Measurements from ENCODE around the gene F8. TPM values are rescaled to one million over a fixed set of nuclear protein-coding genes. Genes with fewer than 3 reads are reported as not detected.

The F8 gene
- polyA plus RNA-seq, 1 donor from 2014 or later, result 2.1 TPM

GRCh38 chrX:154829926-154830442, 192.5 kb downstream of the F8 start:
- no peak overlapping the region for H3K4me3 ChIP-seq (ENCODE audit: low read length)
- no peak overlapping the region for H2AFZ ChIP-seq (ENCODE audit: low read depth, low read length)
- no peaks in the 10 kb centered on the region for H3K9me3 ChIP-seq (ENCODE audit: low read length)
- no peak overlapping the region for H3K9ac ChIP-seq (ENCODE audit: low read length)
- no peak overlapping the region for H3K4me2 ChIP-seq (ENCODE audit: low read length)
- TF ChIP-seq REST (IDR thresholded peaks at IDR 0.05; ENCODE audit: borderline replicate concordance) (no peak), POLR2AphosphoS5 (IDR thresholded peaks at IDR 0.05) (no peak), EP300 (conservative IDR thresholded peaks at IDR 0.05; ENCODE audit: poor library complexity, severe bottlenecking) (no peak), SMC3 (conservative IDR thresholded peaks at IDR 0.05; ENCODE audit: poor library complexity) (no peak), EZH2 (IDR thresholded peaks at IDR 0.05; ENCODE audit: borderline replicate concordance, insufficient read depth, low read length, poor library complexity, severe bottlenecking) (no peak), CTCF (IDR thresholded peaks at IDR 0.05; ENCODE audit: poor library complexity, severe bottlenecking) (no peak), TAF1 (IDR thresholded peaks at IDR 0.05; ENCODE audit: low read depth) (no peak), MXI1 (conservative IDR thresholded peaks at IDR 0.05; ENCODE audit: poor library complexity, severe bottlenecking) (no peak), RAD21 (conservative IDR thresholded peaks at IDR 0.05) (no peak)
- H3K27ac ChIP-seq (ENCODE audit: low read length), result no peak overlapping the region
- no peaks in the 10 kb centered on the region for H3K79me2 ChIP-seq (replicated peaks; ENCODE audit: insufficient read depth, low read length)
- no peaks in the 10 kb centered on the region for H3K27me3 ChIP-seq (ENCODE audit: insufficient read depth, low read depth, low read length)
- no peaks in the 10 kb centered on the region for H3F3A ChIP-seq (ENCODE audit: insufficient read depth, low read length, poor library complexity, severe bottlenecking)
- H3K9me2 ChIP-seq (ENCODE audit: insufficient read depth, low read length), result no peaks in the 10 kb centered on the region
- no peaks in the 10 kb centered on the region for H4K20me1 ChIP-seq (ENCODE audit: insufficient read depth)
- no peaks in the 10 kb centered on the region for H3K36me3 ChIP-seq (ENCODE audit: insufficient read depth, low read length)

- Histone ChIP-seq H3K27me3 (ENCODE audit: insufficient read depth, low read depth, low read length) (no peaks in the 10 kb centered on the region), H3K36me3 (ENCODE audit: insufficient read depth, low read length) (no peaks in the 10 kb centered on the region), H3K9me2 (ENCODE audit: insufficient read depth, low read length) (no peaks in the 10 kb centered on the region)
Measured at GRCh38 chrX:154829134-154829533, 193.4 kb downstream of the F8 start.

More at GRCh38 chrX:154829134-154829533, 193.4 kb downstream of the F8 start:
- Histone ChIP-seq H3K27ac (ENCODE audit: low read length) (no peak overlapping the region), H3K4me3 (ENCODE audit: low read length) (no peak overlapping the region), H3K4me2 (ENCODE audit: low read length) (no peak overlapping the region), H3F3A (ENCODE audit: insufficient read depth, low read length, poor library complexity, severe bottlenecking) (no peaks in the 10 kb centered on the region), H3K9me3 (ENCODE audit: low read length) (no peaks in the 10 kb centered on the region), H3K79me2 (replicated peaks; ENCODE audit: insufficient read depth, low read length) (no peaks in the 10 kb centered on the region), H2AFZ (ENCODE audit: low read depth, low read length) (no peak overlapping the region), H4K20me1 (ENCODE audit: insufficient read depth) (no peaks in the 10 kb centered on the region), H3K9ac (ENCODE audit: low read length) (no peak overlapping the region)
- TF ChIP-seq REST (IDR thresholded peaks at IDR 0.05; ENCODE audit: borderline replicate concordance), result no peak
- TF ChIP-seq EZH2 (IDR thresholded peaks at IDR 0.05; ENCODE audit: borderline replicate concordance, insufficient read depth, low read length, poor library complexity, severe bottlenecking), result no peak
- no peak for TF ChIP-seq TAF1 (IDR thresholded peaks at IDR 0.05; ENCODE audit: low read depth)
- TF ChIP-seq CTCF (IDR thresholded peaks at IDR 0.05; ENCODE audit: poor library complexity, severe bottlenecking), result no peak
- no peak for TF ChIP-seq SMC3 (conservative IDR thresholded peaks at IDR 0.05; ENCODE audit: poor library complexity)
- no peak for TF ChIP-seq EP300 (conservative IDR thresholded peaks at IDR 0.05; ENCODE audit: poor library complexity, severe bottlenecking)
- no peak for TF ChIP-seq RAD21 (conservative IDR thresholded peaks at IDR 0.05)
- no peak for TF ChIP-seq MXI1 (conservative IDR thresholded peaks at IDR 0.05; ENCODE audit: poor library complexity, severe bottlenecking)
- TF ChIP-seq POLR2AphosphoS5 (IDR thresholded peaks at IDR 0.05), result no peak
